HepG2 (cell line): ENCODE data around the gene SMIM10L2A. TPM values are rescaled to one million over a fixed set of nuclear protein-coding genes. Genes with fewer than 3 reads are reported as not detected.

Experiments
- ATAC-seq: fragments of 200-7000 bp; cut with Tn5 transposase; 3 replicates; pipeline ENCODE4 v1.9.1; 2020; ENCODE audit warnings: mild to moderate bottlenecking, moderate library complexity
- BruUV-seq: library from RNA; stranded (reverse); fragments of 400-500 nt; replicated peaks from 2 replicates; lab custom pipeline; 2021; lab: Mats Ljungman, UMichigan
- CTCF ChIA-PET: fragments of 300-600 bp; formaldehyde crosslinking; extraction: SDS; loops from one replicate; lab custom pipeline; 2021; ENCODE audit warnings: low total read pairs, inconsistent platforms, low intra/inter-chr PET ratio; lab: Yijun Ruan, JAX
- POLR2A ChIA-PET: fragments of 350-600 bp; sonication (Branson Sonifier 250); formaldehyde crosslinking; loops from one replicate; lab custom pipeline; 2020; ENCODE audit warnings: antibody characterized with exemption, inconsistent platforms; lab: Yijun Ruan, JAX
- DNase-seq: peaks from one replicate; pipeline ENCODE4 v3.0.0-alpha.2; 2015; ENCODE audit warnings: low spot score
- FAIRE-seq: peaks from 3 replicates; lab custom pipeline; 2011; peaks lifted over from hg19 to GRCh38; lab: Jason Lieb, UNC
- H2AFZ ChIP-seq: one replicate; pipeline ENCODE4 v1.6.1; 2011; ENCODE audit warnings: low read length, inconsistent platforms
- H3K27ac ChIP-seq: fragments of 300-600 bp; 3 replicates; pipeline ENCODE4 v1.8.0; 2011; ENCODE audit warnings: mixed run types, mild to moderate bottlenecking, mixed read lengths, low read length, inconsistent platforms; ENCODE audit not compliant: insufficient read depth; ENCODE audit errors: extremely low read length
- H3K27me3 ChIP-seq, 2 experiments: fragments of 200-600 bp in 1 of 2; 2 replicates in 1 of 2; 3 replicates in 1 of 2; pipeline versions ENCODE4 v1.6.0 to v1.8.0; 2011; ENCODE audit warnings: low read length in 2 of 2, mild to moderate bottlenecking in 2 of 2, moderate library complexity in 2 of 2, inconsistent platforms in 1 of 2; ENCODE audit not compliant: insufficient read depth in 2 of 2, control insufficient read depth in 1 of 2
- H3K36me3 ChIP-seq, 2 experiments: fragments of 200-600 bp in 1 of 2; replicated peaks in 1 of 2; 2 replicates in 1 of 2; 3 replicates in 1 of 2; pipeline versions ENCODE4 v1.5.1 to v1.8.0; 2011; ENCODE audit warnings: low read length in 2 of 2, inconsistent platforms in 1 of 2; ENCODE audit not compliant: insufficient read depth in 2 of 2, control insufficient read depth in 1 of 2
- H3K4me1 ChIP-seq: 2 replicates; pipeline ENCODE4 v1.5.1; 2012; ENCODE audit warnings: low read length, inconsistent platforms; ENCODE audit not compliant: insufficient read depth
- H3K4me2 ChIP-seq: 2 replicates; pipeline ENCODE4 v1.6.0; 2011; ENCODE audit warnings: low read depth, low read length, inconsistent platforms
- H3K4me3 ChIP-seq, 3 experiments: fragments of 200-600 bp in 1 of 3; sonication (generic), shearing (Covaris generic) in 1 of 3; replicated peaks in 1 of 3; 2 replicates each; pipeline ENCODE4 v1.5.1; 2011 to 2016; ENCODE audit warnings: low read length in 3 of 3, inconsistent platforms in 2 of 3, low read depth in 2 of 3, mild to moderate bottlenecking in 2 of 3, control low read depth in 1 of 3, mixed read lengths in 1 of 3; ENCODE audit not compliant: insufficient read depth in 1 of 3
- H3K79me2 ChIP-seq: one replicate; pipeline ENCODE4 v1.6.1; 2011; ENCODE audit warnings: low read length, inconsistent platforms; ENCODE audit not compliant: insufficient read depth
- H3K9ac ChIP-seq: 2 replicates; pipeline ENCODE4 v1.6.0; 2011; ENCODE audit warnings: mild to moderate bottlenecking, low read depth, low read length, inconsistent platforms; ENCODE audit not compliant: insufficient read depth
- H3K9me3 ChIP-seq: 2 replicates; pipeline ENCODE4 v1.5.1; 2012; ENCODE audit warnings: mild to moderate bottlenecking, low read length
- H4K20me1 ChIP-seq: 2 replicates; pipeline ENCODE4 v1.6.0; 2011; ENCODE audit warnings: inconsistent platforms, mild to moderate bottlenecking, low read length, moderate library complexity; ENCODE audit not compliant: insufficient read depth
- AHDC1 ChIP-seq: sonication (generic); formaldehyde crosslinking; IDR thresholded peaks from 2 replicates; pipeline ENCODE4 v1.5.1; 2020; ENCODE audit warnings: mild to moderate bottlenecking, missing genetic modification reagents, borderline replicate concordance
- BCL6 ChIP-seq: IDR thresholded peaks from 2 replicates; pipeline ENCODE4 v1.6.1; 2016; ENCODE audit warnings: missing genetic modification reagents, missing compliant biosample characterization
- ETS1 ChIP-seq: sonication (generic); formaldehyde crosslinking; IDR thresholded peaks from 2 replicates; pipeline ENCODE4 v1.4.0; 2020; ENCODE audit warnings: missing genetic modification reagents
- SP1 ChIP-seq, 2 experiments: fragments of 450-650 bp in 1 of 2; sonication (generic) in 1 of 2; formaldehyde crosslinking in 1 of 2; IDR thresholded peaks; 2 replicates each; pipeline versions ENCODE4 v1.4.0 to v1.6.1; 2016 to 2020; ENCODE audit warnings: missing genetic modification reagents in 1 of 2
- ZBTB4 ChIP-seq: sonication (generic); formaldehyde crosslinking; IDR thresholded peaks from 2 replicates; pipeline ENCODE4 v1.4.0; 2020; ENCODE audit warnings: missing genetic modification reagents, mild to moderate bottlenecking, borderline replicate concordance
- ZNF513 ChIP-seq: sonication (generic); formaldehyde crosslinking; conservative IDR thresholded peaks from 2 replicates; pipeline ENCODE4 v1.5.0; 2020; ENCODE audit warnings: missing genetic modification reagents
- ZNF644 ChIP-seq: IDR thresholded peaks from 2 replicates; pipeline ENCODE4 v1.6.1; 2016; ENCODE audit warnings: low read depth
- ZNF652 ChIP-seq: IDR thresholded peaks from 2 replicates; pipeline ENCODE4 v1.6.1; 2016; ENCODE audit warnings: low read depth, borderline replicate concordance
- WGBS: methylation state at CpG from one replicate; pipeline ENCODE4 v1.1.6; 2017; ENCODE audit warnings: low lambda C conversion rate; 5-methylcytosine and 5-hydroxymethylcytosine counted together
- in situ Hi-C: cut with HindIII; loops from 2 replicates; pipeline ENCODE4 v1.10.0; 2017; ENCODE audit warnings: low pct_unique_long_range_greater_than_20kb; ENCODE audit not compliant: extremely low pct_ligation_motif_present
- intact Hi-C: fragments of 100-400 bp; cut with micrococcal nuclease; formaldehyde crosslinking; loops from one replicate; pipeline ENCODE4 v1.10.0; 2022; ENCODE audit not compliant: unreplicated experiment
- polyA plus RNA-seq, 8 experiments: library from polyadenylated mRNA; depleted of rRNA in 3 of 8; stranded (reverse) in 7 of 8; unstranded in 1 of 8; fragments of >200 nt; fragmentation: Illumina TruSeq in 4 of 8; extraction: Trizol in 4 of 8; gene quantifications; 2 replicates each; pipeline versions ENCODE4 v1.2.1 to v1.2.3, GENCODE V29; 2011 to 2016; ENCODE audit warnings: low read depth in 4 of 8, missing spikeins in 1 of 8, mixed read lengths in 1 of 8; ENCODE audit not compliant: insufficient read depth in 1 of 8
- total RNA-seq, 5 experiments: library from RNA; depleted of rRNA; stranded (reverse); fragments of >200 nt; fragmentation: Illumina TruSeq; extraction: Trizol; gene quantifications; 2 replicates each; pipeline ENCODE4 v1.2.3, GENCODE V29; 2016; ENCODE audit warnings: low read depth in 1 of 5

SMIM10L2A gene
- total and polyA plus RNA-seq, 2 of the 13 experiments (the other 11 are each of a cell fraction or from before 2014, with no cell fraction given): not detected

GRCh38 chrX:135434258-135435138, 12.8 kb downstream of the SMIM10L2A start:
- no TSS peak for BruUV-seq
- FAIRE-seq (no peak), ATAC-seq (no peak), DNase-seq (no peak)
- H4K20me1 ChIP-seq: no peaks in the 10 kb centered on the region
- no peak overlapping the region for H3K27ac ChIP-seq
- ChIA-PET POLR2A (no interaction called here), CTCF (no interaction called here)
- H3K27me3 ChIP-seq: no peaks in the 10 kb centered on the region
- intact Hi-C loops: no loop called here
- no peak overlapping the region for H3K9ac ChIP-seq
- no peak overlapping the region for H2AFZ ChIP-seq
- H3K79me2 ChIP-seq: no peaks in the 10 kb centered on the region
- H3K4me1 ChIP-seq: no peaks in the 10 kb centered on the region
- in situ Hi-C loops: no loop called here
- TF ChIP-seq BCL6 (CRISPR knock-in tag) (no peak), ZBTB4 (CRISPR knock-in tag) (no peak), ZNF652 (CRISPR knock-in tag) (no peak), SP1 (IDR thresholded peaks at IDR 0.05) (no peak), SP1 (CRISPR knock-in tag; IDR thresholded peaks at IDR 0.05) (no peak), ZNF513 (CRISPR knock-in tag) (no peak), ETS1 (CRISPR knock-in tag) (no peak), AHDC1 (CRISPR knock-in tag) (no peak), ZNF644 (CRISPR knock-in tag) (no peak)
- H3K9me3 ChIP-seq: no peaks in the 10 kb centered on the region
- WGBS: 86% methylated on average over 7 of the region's 49 CpGs
- no peaks in the 10 kb centered on the region for H3K36me3 ChIP-seq
- no peak overlapping the region for H3K4me2 ChIP-seq
- H3K4me3 ChIP-seq: no peak overlapping the region
